ENCODE data around the gene AIFM2. TPM values are rescaled to one million over a fixed set of nuclear protein-coding genes. Genes with fewer than 3 reads are reported as not detected.

AIFM2 gene
- total and polyA plus RNA-seq, 2 of the 13 experiments (the other 11 are each of a cell fraction or from before 2014, with no cell fraction given) = 20.3 to 29.5 TPM

GRCh38 chr10:70130878-70131559 lies 1.6 kb downstream of the AIFM2 start (continued):
- TF ChIP-seq IRF9 (CRISPR knock-in tag; IDR thresholded peaks at IDR 0.05; ENCODE audit: borderline replicate concordance) (no peak), HMG20B (CRISPR knock-in tag; conservative IDR thresholded peaks at IDR 0.05) (no peak), JDP2 (CRISPR knock-in tag; IDR thresholded peaks at IDR 0.05; ENCODE audit: borderline replicate concordance) (no peak), ZNF484 (CRISPR knock-in tag; IDR thresholded peaks at IDR 0.05; ENCODE audit: borderline replicate concordance, low read depth) (no peak), ZNF891 (CRISPR knock-in tag; IDR thresholded peaks at IDR 0.05) (no peak), TCF12 (IDR thresholded peaks at IDR 0.05) (no peak), TCF12 (CRISPR knock-in tag; IDR thresholded peaks at IDR 0.05) (no peak), ZNF788 (CRISPR knock-in tag; IDR thresholded peaks at IDR 0.05; ENCODE audit: borderline replicate concordance) (no peak; the same call in 1 of the 2 replicates), ZBTB7A (CRISPR knock-in tag; IDR thresholded peaks at IDR 0.05) (no peak), ATM (IDR thresholded peaks at IDR 0.05; ENCODE audit: borderline replicate concordance) (no peak), ZNF205 (CRISPR knock-in tag; IDR thresholded peaks at IDR 0.05) (no peak), ZNF660 (CRISPR knock-in tag; IDR thresholded peaks at IDR 0.05; ENCODE audit: borderline replicate concordance, low read depth) (no peak), ZNF546 (CRISPR knock-in tag; conservative IDR thresholded peaks at IDR 0.05) (no peak), ZNF335 (CRISPR knock-in tag; IDR thresholded peaks at IDR 0.05) (no peak), STAG1 (CRISPR knock-in tag; IDR thresholded peaks at IDR 0.05) (no peak), TP53 (CRISPR knock-in tag; conservative IDR thresholded peaks at IDR 0.05) (no peak)
- TF ChIP-seq, protein P1, sequence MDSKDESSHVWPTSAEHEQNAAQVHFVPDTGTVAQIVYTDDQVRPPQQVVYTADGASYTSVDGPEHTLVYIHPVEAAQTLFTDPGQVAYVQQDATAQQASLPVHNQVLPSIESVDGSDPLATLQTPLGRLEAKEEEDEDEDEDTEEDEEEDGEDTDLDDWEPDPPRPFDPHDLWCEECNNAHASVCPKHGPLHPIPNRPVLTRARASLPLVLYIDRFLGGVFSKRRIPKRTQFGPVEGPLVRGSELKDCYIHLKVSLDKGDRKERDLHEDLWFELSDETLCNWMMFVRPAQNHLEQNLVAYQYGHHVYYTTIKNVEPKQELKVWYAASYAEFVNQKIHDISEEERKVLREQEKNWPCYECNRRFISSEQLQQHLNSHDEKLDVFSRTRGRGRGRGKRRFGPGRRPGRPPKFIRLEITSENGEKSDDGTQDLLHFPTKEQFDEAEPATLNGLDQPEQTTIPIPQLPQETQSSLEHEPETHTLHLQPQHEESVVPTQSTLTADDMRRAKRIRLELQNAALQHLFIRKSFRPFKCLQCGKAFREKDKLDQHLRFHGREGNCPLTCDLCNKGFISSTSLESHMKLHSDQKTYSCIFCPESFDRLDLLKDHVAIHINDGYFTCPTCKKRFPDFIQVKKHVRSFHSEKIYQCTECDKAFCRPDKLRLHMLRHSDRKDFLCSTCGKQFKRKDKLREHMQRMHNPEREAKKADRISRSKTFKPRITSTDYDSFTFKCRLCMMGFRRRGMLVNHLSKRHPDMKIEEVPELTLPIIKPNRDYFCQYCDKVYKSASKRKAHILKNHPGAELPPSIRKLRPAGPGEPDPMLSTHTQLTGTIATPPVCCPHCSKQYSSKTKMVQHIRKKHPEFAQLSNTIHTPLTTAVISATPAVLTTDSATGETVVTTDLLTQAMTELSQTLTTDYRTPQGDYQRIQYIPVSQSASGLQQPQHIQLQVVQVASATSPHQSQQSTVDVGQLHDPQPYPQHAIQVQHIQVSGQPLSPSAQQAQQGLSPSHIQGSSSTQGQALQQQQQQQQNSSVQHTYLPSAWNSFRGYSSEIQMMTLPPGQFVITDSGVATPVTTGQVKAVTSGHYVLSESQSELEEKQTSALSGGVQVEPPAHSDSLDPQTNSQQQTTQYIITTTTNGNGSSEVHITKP (CRISPR knock-in tag; IDR thresholded peaks at IDR 0.05; ENCODE audit: low read depth) = no peak
- TF ChIP-seq, protein P2, sequence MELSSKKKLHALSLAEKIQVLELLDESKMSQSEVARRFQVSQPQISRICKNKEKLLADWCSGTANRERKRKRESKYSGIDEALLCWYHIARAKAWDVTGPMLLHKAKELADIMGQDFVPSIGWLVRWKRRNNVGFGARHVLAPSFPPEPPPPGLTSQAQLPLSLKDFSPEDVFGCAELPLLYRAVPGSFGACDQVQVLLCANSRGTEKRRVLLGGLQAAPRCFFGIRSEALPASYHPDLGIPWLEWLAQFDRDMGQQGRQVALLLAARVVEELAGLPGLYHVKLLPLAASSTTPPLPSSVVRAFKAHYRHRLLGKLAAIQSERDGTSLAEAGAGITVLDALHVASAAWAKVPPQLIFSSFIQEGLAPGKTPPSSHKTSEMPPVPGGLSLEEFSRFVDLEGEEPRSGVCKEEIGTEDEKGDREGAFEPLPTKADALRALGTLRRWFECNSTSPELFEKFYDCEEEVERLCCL (CRISPR knock-in tag; IDR thresholded peaks at IDR 0.05; ENCODE audit: borderline replicate concordance) = no peak
- TF ChIP-seq, protein P3, sequence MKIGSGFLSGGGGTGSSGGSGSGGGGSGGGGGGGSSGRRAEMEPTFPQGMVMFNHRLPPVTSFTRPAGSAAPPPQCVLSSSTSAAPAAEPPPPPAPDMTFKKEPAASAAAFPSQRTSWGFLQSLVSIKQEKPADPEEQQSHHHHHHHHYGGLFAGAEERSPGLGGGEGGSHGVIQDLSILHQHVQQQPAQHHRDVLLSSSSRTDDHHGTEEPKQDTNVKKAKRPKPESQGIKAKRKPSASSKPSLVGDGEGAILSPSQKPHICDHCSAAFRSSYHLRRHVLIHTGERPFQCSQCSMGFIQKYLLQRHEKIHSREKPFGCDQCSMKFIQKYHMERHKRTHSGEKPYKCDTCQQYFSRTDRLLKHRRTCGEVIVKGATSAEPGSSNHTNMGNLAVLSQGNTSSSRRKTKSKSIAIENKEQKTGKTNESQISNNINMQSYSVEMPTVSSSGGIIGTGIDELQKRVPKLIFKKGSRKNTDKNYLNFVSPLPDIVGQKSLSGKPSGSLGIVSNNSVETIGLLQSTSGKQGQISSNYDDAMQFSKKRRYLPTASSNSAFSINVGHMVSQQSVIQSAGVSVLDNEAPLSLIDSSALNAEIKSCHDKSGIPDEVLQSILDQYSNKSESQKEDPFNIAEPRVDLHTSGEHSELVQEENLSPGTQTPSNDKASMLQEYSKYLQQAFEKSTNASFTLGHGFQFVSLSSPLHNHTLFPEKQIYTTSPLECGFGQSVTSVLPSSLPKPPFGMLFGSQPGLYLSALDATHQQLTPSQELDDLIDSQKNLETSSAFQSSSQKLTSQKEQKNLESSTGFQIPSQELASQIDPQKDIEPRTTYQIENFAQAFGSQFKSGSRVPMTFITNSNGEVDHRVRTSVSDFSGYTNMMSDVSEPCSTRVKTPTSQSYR (CRISPR knock-in tag; IDR thresholded peaks at IDR 0.05; ENCODE audit: borderline replicate concordance) = peak; percentile 11; the same call in 1 of the 2 replicates

Measured in HepG2 (cell line).